K562 (cell line): ENCODE results near the gene HAUS7. TPM values are rescaled to one million over a fixed set of nuclear protein-coding genes. Genes with fewer than 3 reads are reported as not detected.
A peak's percentile ranks its signal among the peaks of the same experiment; 100 is the strongest.

ENCODE experiments used
- ATAC-seq: fragments of 200-7000 bp; cut with Tn5 transposase; 3 replicates; pipeline ENCODE4 v1.9.1; 2020; ENCODE audit warnings: moderate library complexity
- BruUV-seq: library from RNA; stranded (reverse); fragments of 400-500 nt; replicated peaks from 2 replicates; lab custom pipeline; 2021; lab: Mats Ljungman, UMichigan
- CTCF ChIA-PET: fragments of 300-600 bp; formaldehyde crosslinking; extraction: SDS; loops from one replicate; lab custom pipeline; 2021; ENCODE audit warnings: low intra/inter-chr PET ratio; lab: Yijun Ruan, JAX
- POLR2A ChIA-PET: fragments of 300-600, 350-650 bp; sonication (Branson Sonifier 250); formaldehyde crosslinking; extraction: SDS; loops from one replicate; lab custom pipeline; 2021; ENCODE audit warnings: antibody characterized with exemption, inconsistent platforms; lab: Yijun Ruan, JAX
- DNase-seq, 4 experiments: peaks; one replicate each; pipeline versions ENCODE4 v3.0.0 to v3.0.0-alpha.2; 2011 to 2018; ENCODE audit warnings: low spot score in 3 of 4, mixed read lengths in 3 of 4; ENCODE audit errors: extremely low read depth in 1 of 4
- FAIRE-seq: peaks from 2 replicates; lab custom pipeline; 2011; peaks lifted over from hg19 to GRCh38; lab: Jason Lieb, UNC
- H2AFZ ChIP-seq: 2 replicates; pipeline ENCODE4 v1.6.0; 2011; ENCODE audit warnings: low read depth, low read length, control low read depth, inconsistent platforms
- H3K27ac ChIP-seq: fragments of 200-600 bp; 3 replicates; pipeline ENCODE4 v1.8.0; 2011; ENCODE audit warnings: low read depth, mild to moderate bottlenecking, control low read depth, inconsistent platforms, low read length, moderate library complexity, mixed read lengths; ENCODE audit errors: extremely low read depth
- H3K27me3 ChIP-seq, 2 experiments: fragments of 300-600 bp in 1 of 2; 2 replicates in 1 of 2; 3 replicates in 1 of 2; pipeline versions ENCODE4 v1.6.0 to v1.8.0; 2011; ENCODE audit warnings: inconsistent platforms in 2 of 2, low read length in 2 of 2, mild to moderate bottlenecking in 1 of 2, mixed read lengths in 1 of 2, moderate library complexity in 1 of 2; ENCODE audit not compliant: control insufficient read depth in 2 of 2, insufficient read depth in 2 of 2
- H3K36me3 ChIP-seq: fragments of 300-600 bp; 3 replicates; pipeline ENCODE4 v1.8.0; 2011; ENCODE audit warnings: mild to moderate bottlenecking, low read length, inconsistent platforms; ENCODE audit not compliant: control insufficient read depth, insufficient read depth
- H3K4me1 ChIP-seq, 2 experiments: fragments of 200-600 bp in 1 of 2; replicated peaks in 1 of 2; 2 replicates in 1 of 2; 3 replicates in 1 of 2; pipeline versions ENCODE4 v1.5.1 to v1.8.0; 2011; ENCODE audit warnings: inconsistent platforms in 2 of 2, low read length in 2 of 2, mild to moderate bottlenecking in 1 of 2, mixed read lengths in 1 of 2, moderate library complexity in 1 of 2; ENCODE audit not compliant: control insufficient read depth in 2 of 2, insufficient read depth in 2 of 2
- H3K4me2 ChIP-seq: 2 replicates; pipeline ENCODE4 v1.6.1; 2011; ENCODE audit warnings: low read length, control low read depth, inconsistent platforms, mixed read lengths; ENCODE audit not compliant: insufficient read depth
- H3K4me3 ChIP-seq: fragments of 200-600 bp; sonication (generic), shearing (Covaris generic); 2 replicates; pipeline ENCODE4 v1.5.1; 2016; ENCODE audit warnings: control low read depth, inconsistent platforms
- H3K79me2 ChIP-seq: fragments of 200-600 bp; 3 replicates; pipeline ENCODE4 v1.8.0; 2011; ENCODE audit warnings: low read length, inconsistent platforms; ENCODE audit not compliant: control insufficient read depth, insufficient read depth
- H3K9ac ChIP-seq, 2 experiments: 2 replicates each; pipeline versions ENCODE4 v1.6.0 to v1.6.1; 2011; ENCODE audit warnings: low read depth in 2 of 2, low read length in 2 of 2, control low read depth in 1 of 2, inconsistent platforms in 1 of 2, mild to moderate bottlenecking in 1 of 2, mixed read lengths in 1 of 2; ENCODE audit not compliant: insufficient read depth in 1 of 2
- H3K9me1 ChIP-seq: one replicate; pipeline ENCODE4 v1.6.0; 2011; ENCODE audit warnings: inconsistent platforms, mild to moderate bottlenecking, low read length, moderate library complexity; ENCODE audit not compliant: control insufficient read depth, insufficient read depth
- H3K9me3 ChIP-seq: replicated peaks from 2 replicates; pipeline ENCODE4 v1.5.1; 2011; ENCODE audit warnings: low read depth, low read length, inconsistent platforms; ENCODE audit not compliant: control insufficient read depth, insufficient read depth
- H4K20me1 ChIP-seq: replicated peaks from 2 replicates; pipeline ENCODE4 v1.6.1; 2011; ENCODE audit warnings: low read length, inconsistent platforms, mixed read lengths; ENCODE audit not compliant: control insufficient read depth, insufficient read depth
- ADNP ChIP-seq: fragments of 200-800 bp; sonication (Bioruptor generic); IDR thresholded peaks from 2 replicates; pipeline ENCODE4 v1.6.1; 2016; ENCODE audit warnings: missing genetic modification characterization, missing compliant biosample characterization
- ELF4 ChIP-seq: fragments of 450-650 bp; formaldehyde crosslinking; IDR thresholded peaks from 2 replicates; pipeline ENCODE4 v1.4.0; 2022; ENCODE audit warnings: missing genetic modification characterization
- FOXA1 ChIP-seq: fragments of 450-650 bp; IDR thresholded peaks from 2 replicates; pipeline ENCODE4 v1.6.1; 2016; ENCODE audit warnings: mild to moderate bottlenecking, borderline replicate concordance
- IRF2 ChIP-seq: sonication (generic); formaldehyde crosslinking; IDR thresholded peaks from 2 replicates; pipeline ENCODE4 v1.8.1; 2022; ENCODE audit warnings: mild to moderate bottlenecking, missing genetic modification reagents
- SIRT6 ChIP-seq: IDR thresholded peaks from one replicate; pipeline ENCODE4 v1.6.1; 2012; ENCODE audit warnings: low read depth, mild to moderate bottlenecking, control low read depth, inconsistent platforms, low read length, moderate library complexity
- ZKSCAN8 ChIP-seq: fragments of 200-800 bp; sonication (Bioruptor generic); IDR thresholded peaks from 2 replicates; pipeline ENCODE4 v1.6.1; 2016; ENCODE audit warnings: missing genetic modification characterization, missing compliant biosample characterization
- WGBS: fragments of 100-300 bp; shearing (Covaris generic); methylation state at CpG from one replicate; pipeline ENCODE4 v1.1.6; 2016; ENCODE audit warnings: low coverage, mixed read lengths; ENCODE audit not compliant: insufficient coverage; ENCODE audit errors: missing lambda C conversion rate; 5-methylcytosine and 5-hydroxymethylcytosine counted together
- in situ Hi-C: fragments of 300-500 bp; cut with MboI; formaldehyde crosslinking; loops from 4 replicates; pipeline ENCODE4 v1.15.0; 2018; ENCODE audit warnings: inconsistent platforms, mixed read lengths
- intact Hi-C: fragments of 100-400 bp; cut with micrococcal nuclease; formaldehyde crosslinking; loops from 2 replicates; pipeline ENCODE4 v1.14.2; 2022
- polyA plus RNA-seq, 8 experiments: library from polyadenylated mRNA; depleted of rRNA in 4 of 8; stranded (reverse) in 5 of 8; unstranded in 3 of 8; fragments of >200 nt; fragmentation: Nextera tagmentation in 2 of 8; fragmentation: Illumina TruSeq in 1 of 8; extraction: Ambion mirVana in 2 of 8; extraction: Trizol in 1 of 8; gene quantifications; 2 replicates each; pipeline versions ENCODE4 v1.2.1 to v1.2.3, GENCODE V29; 2011 to 2014; ENCODE audit warnings: inconsistent platforms in 1 of 8, missing spikeins in 1 of 8
- total RNA-seq, 7 experiments: library from RNA; depleted of rRNA in 6 of 7; stranded (reverse); fragments of >200 nt in 6 of 7; fragmentation: Illumina TruSeq in 2 of 7; extraction: Trizol in 2 of 7; gene quantifications; 2 replicates each; pipeline versions ENCODE4 v1.2.1 to v1.2.3, GENCODE V29; 2011 to 2021; ENCODE audit warnings: low replicate concordance in 1 of 7
- TF ChIP-seq, protein P1 (sequence below): IDR thresholded peaks from 2 replicates; pipeline ENCODE4 v1.6.1; 2012; ENCODE audit warnings: low read depth, low read length, improper control_type of control experiment, borderline replicate concordance

Gene HAUS7
- total and polyA plus RNA-seq, 9 of the 15 experiments (the other 6 are each of a cell fraction or from before 2014, with no cell fraction given), result 10.0 to 94.9 (median 48.8) TPM

DNA sequence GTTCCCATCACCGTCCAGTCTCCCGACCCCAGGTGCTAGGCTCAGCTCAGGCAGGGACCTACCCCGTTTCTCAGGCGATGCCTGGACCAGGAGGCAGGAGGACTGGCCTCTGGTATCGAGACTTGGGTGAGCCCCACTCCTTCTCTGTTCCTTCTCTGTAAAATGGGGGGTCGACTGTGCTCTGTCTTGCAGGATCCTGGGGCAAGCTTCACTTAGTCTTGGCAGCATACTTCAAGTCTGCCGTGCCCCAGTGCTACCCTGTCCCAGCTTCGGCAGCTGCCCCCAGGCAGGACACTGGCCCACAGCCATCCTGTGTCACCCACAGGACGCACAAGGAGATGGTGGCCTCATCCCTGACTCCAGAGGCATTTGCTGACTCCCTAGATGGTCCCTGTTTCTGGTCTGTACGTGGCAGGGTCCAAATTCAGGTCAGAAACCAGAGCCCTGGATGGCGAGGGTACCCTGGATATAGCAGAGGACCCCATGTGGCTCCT is 7.0 kb upstream of the HAUS7 start:
- FAIRE-seq (no peak), ATAC-seq (no peak), DNase-seq (no peak)
- Histone ChIP-seq H3K4me1 (peaks cover 4 to 50% of the 10 kb centered on the region in 2 experiments; a peak in 4 of 5 replicates), H3K27me3 (no peaks in the 10 kb centered on the region), H3K27ac (no peak overlapping the region), H3K9ac (peak overlapping the region in 1 of 2 experiments; percentile 17; a peak in 1 of 4 replicates), H3K79me2 (no peaks in the 10 kb centered on the region), H3K36me3 (no peaks in the 10 kb centered on the region), H4K20me1 (no peaks in the 10 kb centered on the region), H3K4me2 (no peak overlapping the region), H3K4me3 (no peak overlapping the region), H2AFZ (no peak overlapping the region), H3K9me1 (no peaks in the 10 kb centered on the region), H3K9me3 (no peaks in the 10 kb centered on the region)
- BruUV-seq, result no TSS peak
- CTCF ChIA-PET, result no interaction called here
- TF ChIP-seq ZKSCAN8 (CRISPR knock-in tag) (no peak), ADNP (no peak), ELF4 (CRISPR knock-in tag) (no peak), SIRT6 (no peak), FOXA1 (no peak), IRF2 (no peak)
- TF ChIP-seq, protein P1, sequence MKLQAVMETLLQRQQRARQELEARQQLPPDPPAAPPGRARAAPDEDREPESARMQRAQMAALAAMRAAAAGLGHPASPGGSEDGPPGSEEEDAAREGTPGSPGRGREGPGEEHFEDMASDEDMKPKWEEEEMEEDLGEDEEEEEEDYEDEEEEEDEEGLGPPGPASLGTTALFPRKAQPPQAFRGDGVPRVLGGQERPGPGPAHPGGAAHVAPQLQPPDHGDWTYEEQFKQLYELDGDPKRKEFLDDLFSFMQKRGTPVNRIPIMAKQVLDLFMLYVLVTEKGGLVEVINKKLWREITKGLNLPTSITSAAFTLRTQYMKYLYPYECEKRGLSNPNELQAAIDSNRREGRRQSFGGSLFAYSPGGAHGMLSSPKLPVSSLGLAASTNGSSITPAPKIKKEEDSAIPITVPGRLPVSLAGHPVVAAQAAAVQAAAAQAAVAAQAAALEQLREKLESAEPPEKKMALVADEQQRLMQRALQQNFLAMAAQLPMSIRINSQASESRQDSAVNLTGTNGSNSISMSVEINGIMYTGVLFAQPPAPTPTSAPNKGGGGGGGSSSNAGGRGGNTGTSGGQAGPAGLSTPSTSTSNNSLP, result no peak
- WGBS, result 6% methylated on average over 4 of the region's 11 CpGs
- POLR2A ChIA-PET, result interaction anchor here (0.6 to 0.7 kb wide), 2 partner anchors 10 to 13 kb away, joined by 3 read pairs; no protein-coding TSS in a partner anchor
- in situ Hi-C loops (no loop called here), intact Hi-C loops (no loop called here)
